Endothelial cell of umbilical vein (primary cell): ENCODE results near the gene TAOK1. TPM values are rescaled to one million over a fixed set of nuclear protein-coding genes. Genes with fewer than 3 reads are reported as not detected.

Experiments
- BruUV-seq: library from RNA; stranded (reverse); fragments of 400-500 nt; replicated peaks from 2 replicates; lab custom pipeline; 2021; lab: Mats Ljungman, UMichigan
- CTCF ChIA-PET: fragments of 300-600, 350-600 bp; sonication (Branson Sonifier 250); formaldehyde crosslinking; loops from one replicate; lab custom pipeline; 2021; ENCODE audit warnings: antibody characterized with exemption, inconsistent platforms; lab: Charles Lee
- POLR2A ChIA-PET: fragments of 300-600, 350-600 bp; sonication (Branson Sonifier 250); formaldehyde crosslinking; loops from one replicate; lab custom pipeline; 2021; ENCODE audit warnings: antibody characterized with exemption, inconsistent platforms; lab: Charles Lee
- DNase-seq: peaks from one replicate; pipeline ENCODE4 v3.0.0-alpha.2; 2011; ENCODE audit warnings: low read depth, low spot score
- FAIRE-seq: peaks from 2 replicates; lab custom pipeline; 2011; peaks lifted over from hg19 to GRCh38; lab: Jason Lieb, UNC
- H2AFZ ChIP-seq: 2 replicates; pipeline ENCODE4 v1.6.0; 2012; ENCODE audit warnings: low read depth, low read length, control low read depth, inconsistent platforms
- H3K27ac ChIP-seq: 2 replicates; pipeline ENCODE4 v1.5.1; 2011; ENCODE audit warnings: low read depth, mild to moderate bottlenecking, control low read depth, low read length, moderate library complexity; ENCODE audit not compliant: insufficient read depth
- H3K27me3 ChIP-seq, 2 experiments: 2 replicates each; pipeline versions ENCODE4 v1.6.0 to v1.6.1; 2011; ENCODE audit warnings: low read length in 2 of 2, mixed read lengths in 1 of 2; ENCODE audit not compliant: control insufficient read depth in 2 of 2, insufficient read depth in 2 of 2
- H3K36me3 ChIP-seq, 2 experiments: 2 replicates in 1 of 2; 3 replicates in 1 of 2; pipeline ENCODE4 v1.5.1; 2011; ENCODE audit warnings: low read length in 2 of 2, mild to moderate bottlenecking in 1 of 2, moderate library complexity in 1 of 2; ENCODE audit not compliant: control insufficient read depth in 2 of 2, insufficient read depth in 2 of 2; ENCODE audit errors: extremely low read depth in 1 of 2
- H3K4me1 ChIP-seq: 3 replicates; pipeline ENCODE4 v1.5.1; 2011; ENCODE audit warnings: mild to moderate bottlenecking, low read length; ENCODE audit not compliant: control insufficient read depth, insufficient read depth; ENCODE audit errors: extremely low read depth
- H3K4me2 ChIP-seq: 2 replicates; pipeline ENCODE4 v1.6.1; 2011; ENCODE audit warnings: low read length, control low read depth, mixed read lengths; ENCODE audit not compliant: insufficient read depth
- H3K4me3 ChIP-seq, 3 experiments: fragments of 200-600 bp in 1 of 3; sonication (generic), shearing (Covaris generic) in 1 of 3; replicated peaks in 1 of 3; 2 replicates each; pipeline ENCODE4 v1.5.1; 2011 to 2016; ENCODE audit warnings: control low read depth in 3 of 3, low read length in 3 of 3, mild to moderate bottlenecking in 2 of 3, inconsistent platforms in 1 of 3, low read depth in 1 of 3, moderate library complexity in 1 of 3; ENCODE audit not compliant: insufficient read depth in 1 of 3
- H3K79me2 ChIP-seq: 2 replicates; pipeline ENCODE4 v1.6.0; 2012; ENCODE audit warnings: low read length, inconsistent platforms; ENCODE audit not compliant: control insufficient read depth, insufficient read depth
- H3K9ac ChIP-seq: replicated peaks from 2 replicates; pipeline ENCODE3; 2011; ENCODE audit warnings: low read length, control low read depth; ENCODE audit not compliant: insufficient read depth; ENCODE audit errors: extremely low read depth
- H3K9me1 ChIP-seq: replicated peaks from 3 replicates; pipeline ENCODE4 v1.6.0; 2011; ENCODE audit warnings: mild to moderate bottlenecking, low read length; ENCODE audit not compliant: control insufficient read depth, insufficient read depth; ENCODE audit errors: extremely low read depth
- H3K9me3 ChIP-seq: replicated peaks from 2 replicates; pipeline ENCODE4 v1.5.1; 2012; ENCODE audit warnings: low read length, inconsistent platforms; ENCODE audit not compliant: control insufficient read depth, insufficient read depth
- H4K20me1 ChIP-seq: replicated peaks from 2 replicates; pipeline ENCODE3; 2011; ENCODE audit warnings: mild to moderate bottlenecking, low read length; ENCODE audit not compliant: control insufficient read depth, insufficient read depth; ENCODE audit errors: extremely low read depth
- EZH2 ChIP-seq: IDR thresholded peaks from 2 replicates; pipeline ENCODE4 v1.6.1; 2012; ENCODE audit warnings: borderline replicate concordance, low read depth, mild to moderate bottlenecking, moderate library complexity, low read length, inconsistent platforms; ENCODE audit not compliant: severe bottlenecking
- FOS ChIP-seq: IDR thresholded peaks from 2 replicates; pipeline ENCODE4 v1.6.1; 2011; ENCODE audit warnings: mild to moderate bottlenecking, low read length, moderate library complexity, borderline replicate concordance; ENCODE audit not compliant: insufficient read depth
- GATA2 ChIP-seq: IDR thresholded peaks from 2 replicates; pipeline ENCODE4 v1.7.0; 2011; ENCODE audit warnings: low read depth, mild to moderate bottlenecking, moderate library complexity, mixed read lengths, low read length; ENCODE audit not compliant: insufficient read length, insufficient read depth
- JUN ChIP-seq: IDR thresholded peaks from 2 replicates; pipeline ENCODE4 v1.6.1; 2011; ENCODE audit warnings: borderline replicate concordance, low read depth; ENCODE audit not compliant: insufficient read length, insufficient read depth
- MYC ChIP-seq: IDR thresholded peaks from one replicate; pipeline ENCODE4 v1.6.1; 2011; ENCODE audit warnings: mild to moderate bottlenecking, low read depth, low read length
- POLR2A ChIP-seq: IDR thresholded peaks from 2 replicates; pipeline ENCODE4 v1.6.1; 2012; ENCODE audit warnings: low read depth, mild to moderate bottlenecking, control low read depth, low read length
- POLR2AphosphoS5 ChIP-seq: IDR thresholded peaks from 2 replicates; pipeline ENCODE4 v1.6.1; 2012; ENCODE audit warnings: low read depth, mild to moderate bottlenecking, control low read depth, low read length, moderate library complexity; ENCODE audit not compliant: insufficient read depth
- dilution Hi-C: fragments of 300-500 bp; cut with MboI; formaldehyde crosslinking; loops from one replicate; pipeline ENCODE4 v1.15.0; 2019; ENCODE audit warnings: low sequenced_read_pairs; ENCODE audit not compliant: extremely low pct_ligation_motif_present
- intact Hi-C: fragments of 100-400 bp; cut with micrococcal nuclease; formaldehyde crosslinking; loops from one replicate; pipeline ENCODE4 v1.10.0; 2022
- polyA plus RNA-seq, 4 experiments: library from polyadenylated mRNA; depleted of rRNA in 3 of 4; stranded (reverse) in 3 of 4; unstranded in 1 of 4; fragments of >200 nt; gene quantifications; 2 replicates each; pipeline versions ENCODE4 v1.2.1 to v1.2.3, GENCODE V29; 2011 to 2012; ENCODE audit warnings: missing spikeins in 1 of 4
- total RNA-seq: library from RNA; stranded (reverse); gene quantifications from 2 replicates; pipeline ENCODE4 v1.2.3, GENCODE V29; 2021
- TF ChIP-seq, protein P1 (sequence below): IDR thresholded peaks from 2 replicates; pipeline ENCODE4 v1.6.1; 2011; ENCODE audit not compliant: insufficient read depth, insufficient read length
- TF ChIP-seq, protein P2 (sequence below), 2 donors: IDR thresholded peaks; 1 replicate in 1 of 2; 2 replicates in 1 of 2; pipeline ENCODE4 v1.5.1; 2011; ENCODE audit warnings: low read length in 2 of 2, mild to moderate bottlenecking in 2 of 2, moderate library complexity in 2 of 2, control low read depth in 1 of 2, inconsistent platforms in 1 of 2, low read depth in 1 of 2; ENCODE audit not compliant: insufficient read depth in 1 of 2; ENCODE audit errors: extremely low read depth in 1 of 2

The TAOK1 gene
- total and polyA plus RNA-seq, 2 donors (not counting 3 experiments of a cell fraction or from before 2014, with no cell fraction given) = 11.0 to 82.2 TPM

GRCh38 chr17:29347831-29348629 is 42.1 kb upstream of the TAOK1 start:
- no peak for FAIRE-seq
- Histone ChIP-seq H3K4me3 (no peak overlapping the region), H3K36me3 (no peaks in the 10 kb centered on the region), H3K4me2 (no peak overlapping the region), H3K79me2 (no peaks in the 10 kb centered on the region), H3K27me3 (peaks cover 8 to 10% of the 10 kb centered on the region in 2 experiments), H4K20me1 (no peaks in the 10 kb centered on the region), H3K9me3 (no peaks in the 10 kb centered on the region), H3K27ac (no peak overlapping the region), H2AFZ (no peak overlapping the region), H3K9me1 (no peaks in the 10 kb centered on the region), H3K9ac (no peak overlapping the region), H3K4me1 (no peaks in the 10 kb centered on the region)
- TF ChIP-seq, protein P1, sequence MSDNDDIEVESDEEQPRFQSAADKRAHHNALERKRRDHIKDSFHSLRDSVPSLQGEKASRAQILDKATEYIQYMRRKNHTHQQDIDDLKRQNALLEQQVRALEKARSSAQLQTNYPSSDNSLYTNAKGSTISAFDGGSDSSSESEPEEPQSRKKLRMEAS = no peak
- POLR2A ChIA-PET = interaction anchor here (0.6 kb wide), 1 partner anchor 24 kb away, joined by 7 read pairs; no protein-coding TSS in a partner anchor
- dilution Hi-C loops (no loop called here), intact Hi-C loops (no loop called here)
- DNase-seq = no peak
- CTCF ChIA-PET = interaction anchor here (0.7 to 2.7 kb wide), 4 partner anchors 9 to 22 kb away, joined by 3 to 11 read pairs (median 3); no protein-coding TSS in a partner anchor
- no TSS peak for BruUV-seq

DNA sequence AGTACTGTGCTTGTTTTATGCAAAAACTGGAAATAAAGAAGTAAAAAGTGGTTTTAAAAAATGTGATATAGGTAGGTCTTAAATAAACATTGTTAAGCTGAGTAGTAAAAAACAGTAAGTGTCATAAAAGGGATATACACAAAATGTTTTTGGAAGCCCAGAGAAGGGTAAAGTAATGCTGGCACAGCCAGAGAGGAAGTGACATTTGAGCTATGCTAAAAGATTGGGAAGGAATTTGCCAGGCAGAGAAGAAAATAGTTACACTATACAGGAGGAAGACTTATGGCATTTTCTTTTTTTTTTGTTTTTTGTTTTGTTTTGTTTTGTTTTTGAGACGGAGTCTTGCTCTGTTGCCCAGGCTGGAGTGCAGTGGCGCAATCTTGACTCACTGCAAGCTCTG is 40.8 kb upstream of the TAOK1 start:
- no peaks in the 10 kb centered on the region for H3K4me1 ChIP-seq
- H3K27me3 ChIP-seq = peaks cover 2 to 5% of the 10 kb centered on the region in 2 experiments
- no TSS peak for BruUV-seq
- no peaks in the 10 kb centered on the region for H3K36me3 ChIP-seq
- no peak overlapping the region for H3K9ac ChIP-seq
- intact Hi-C loops = no loop called here
- CTCF ChIA-PET = interaction anchor here (2.7 kb wide), 1 partner anchor 20 kb away, joined by 11 read pairs; no protein-coding TSS in a partner anchor
- no peak overlapping the region for H3K4me3 ChIP-seq
- FAIRE-seq (no peak), DNase-seq (no peak)
- H3K4me2 ChIP-seq = no peak overlapping the region
- no peak overlapping the region for H3K27ac ChIP-seq
- TF ChIP-seq POLR2A = no peak
- no peak for TF ChIP-seq POLR2AphosphoS5
- no peak for TF ChIP-seq EZH2
- TF ChIP-seq, protein P1 = no peak
- TF ChIP-seq JUN = no peak
- TF ChIP-seq, protein P2, sequence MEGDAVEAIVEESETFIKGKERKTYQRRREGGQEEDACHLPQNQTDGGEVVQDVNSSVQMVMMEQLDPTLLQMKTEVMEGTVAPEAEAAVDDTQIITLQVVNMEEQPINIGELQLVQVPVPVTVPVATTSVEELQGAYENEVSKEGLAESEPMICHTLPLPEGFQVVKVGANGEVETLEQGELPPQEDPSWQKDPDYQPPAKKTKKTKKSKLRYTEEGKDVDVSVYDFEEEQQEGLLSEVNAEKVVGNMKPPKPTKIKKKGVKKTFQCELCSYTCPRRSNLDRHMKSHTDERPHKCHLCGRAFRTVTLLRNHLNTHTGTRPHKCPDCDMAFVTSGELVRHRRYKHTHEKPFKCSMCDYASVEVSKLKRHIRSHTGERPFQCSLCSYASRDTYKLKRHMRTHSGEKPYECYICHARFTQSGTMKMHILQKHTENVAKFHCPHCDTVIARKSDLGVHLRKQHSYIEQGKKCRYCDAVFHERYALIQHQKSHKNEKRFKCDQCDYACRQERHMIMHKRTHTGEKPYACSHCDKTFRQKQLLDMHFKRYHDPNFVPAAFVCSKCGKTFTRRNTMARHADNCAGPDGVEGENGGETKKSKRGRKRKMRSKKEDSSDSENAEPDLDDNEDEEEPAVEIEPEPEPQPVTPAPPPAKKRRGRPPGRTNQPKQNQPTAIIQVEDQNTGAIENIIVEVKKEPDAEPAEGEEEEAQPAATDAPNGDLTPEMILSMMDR (IDR thresholded peaks at IDR 0.05; ENCODE audit: extremely low read depth in 1 of 2, insufficient read depth in 1 of 2, low read depth in 1 of 2, low read length in 2 of 2) = no peak
- no peak for TF ChIP-seq GATA2
- no peak for TF ChIP-seq FOS
- TF ChIP-seq MYC = no peak
- no peaks in the 10 kb centered on the region for H3K79me2 ChIP-seq
- no peaks in the 10 kb centered on the region for H3K9me1 ChIP-seq
- no peaks in the 10 kb centered on the region for H3K9me3 ChIP-seq
- H2AFZ ChIP-seq = no peak overlapping the region
- dilution Hi-C loops = no loop called here
- POLR2A ChIA-PET = no interaction called here
- no peaks in the 10 kb centered on the region for H4K20me1 ChIP-seq
